HL-60 (cell line): Measurements from ENCODE around the gene MPV17L.

Experiments used
- DNase-seq, 2 experiments: peaks; one replicate each; pipeline ENCODE4 v3.0.0-alpha.2; 2010 to 2020; ENCODE audit warnings: low read depth in 1 of 2, low spot score in 1 of 2
- H3K27ac ChIP-seq: fragments of 250-450 bp; sonication (Bioruptor Pico); replicated peaks from 2 replicates; pipeline ENCODE4 v1.5.1; 2020; ENCODE audit warnings: mild to moderate bottlenecking, moderate library complexity
- H3K27me3 ChIP-seq: fragments of 250-450 bp; sonication (Bioruptor Pico); 2 replicates; pipeline ENCODE4 v1.5.1; 2021; ENCODE audit warnings: mild to moderate bottlenecking, moderate library complexity; ENCODE audit not compliant: insufficient read depth, poor library complexity, severe bottlenecking
- H3K4me3 ChIP-seq: replicated peaks from 2 replicates; pipeline ENCODE4 v1.5.1; 2011; ENCODE audit warnings: mild to moderate bottlenecking, control low read depth, low read length; ENCODE audit not compliant: insufficient read depth
- GABPA ChIP-seq: IDR thresholded peaks from 2 replicates; pipeline ENCODE4 v1.6.1; 2012; ENCODE audit warnings: low read depth
- POLR2AphosphoS5 ChIP-seq: IDR thresholded peaks from 2 replicates; pipeline ENCODE4 v1.6.1; 2012; ENCODE audit warnings: low read depth
- SPI1 ChIP-seq: IDR thresholded peaks from 2 replicates; pipeline ENCODE4 v1.6.1; 2012; ENCODE audit warnings: low read depth, mild to moderate bottlenecking, borderline replicate concordance
- TF ChIP-seq, protein P1 (sequence below): IDR thresholded peaks from 2 replicates; pipeline ENCODE4 v1.6.1; 2012; ENCODE audit warnings: low read depth; ENCODE audit not compliant: insufficient replicate concordance
- TF ChIP-seq, protein P2 (sequence below): IDR thresholded peaks from one replicate; pipeline ENCODE4 v1.5.1; 2011; ENCODE audit warnings: low read length, control low read depth, inconsistent platforms; ENCODE audit not compliant: insufficient read depth

Gene MPV17L

DNA sequence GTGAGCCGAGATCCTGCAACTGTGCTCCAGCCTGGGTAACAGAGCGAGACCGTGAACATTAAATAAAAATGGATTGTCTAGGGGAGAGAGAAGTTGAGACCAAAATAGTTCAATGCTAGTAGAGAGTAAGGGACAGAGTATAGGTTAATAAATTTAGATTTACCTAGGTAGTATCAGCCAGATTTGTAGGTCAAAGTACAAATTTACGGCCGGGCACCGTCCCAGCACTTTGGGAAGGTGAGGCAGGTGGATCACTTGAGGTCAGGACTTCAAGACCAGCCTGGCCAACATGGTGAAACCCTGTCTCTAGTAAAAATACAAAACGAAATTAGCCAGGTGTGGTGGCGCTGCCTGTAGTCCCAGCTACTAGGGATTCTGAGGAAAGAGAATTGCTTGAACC is 26.7 kb downstream of the MPV17L start:
- no peak for DNase-seq
- TF ChIP-seq, protein P1, sequence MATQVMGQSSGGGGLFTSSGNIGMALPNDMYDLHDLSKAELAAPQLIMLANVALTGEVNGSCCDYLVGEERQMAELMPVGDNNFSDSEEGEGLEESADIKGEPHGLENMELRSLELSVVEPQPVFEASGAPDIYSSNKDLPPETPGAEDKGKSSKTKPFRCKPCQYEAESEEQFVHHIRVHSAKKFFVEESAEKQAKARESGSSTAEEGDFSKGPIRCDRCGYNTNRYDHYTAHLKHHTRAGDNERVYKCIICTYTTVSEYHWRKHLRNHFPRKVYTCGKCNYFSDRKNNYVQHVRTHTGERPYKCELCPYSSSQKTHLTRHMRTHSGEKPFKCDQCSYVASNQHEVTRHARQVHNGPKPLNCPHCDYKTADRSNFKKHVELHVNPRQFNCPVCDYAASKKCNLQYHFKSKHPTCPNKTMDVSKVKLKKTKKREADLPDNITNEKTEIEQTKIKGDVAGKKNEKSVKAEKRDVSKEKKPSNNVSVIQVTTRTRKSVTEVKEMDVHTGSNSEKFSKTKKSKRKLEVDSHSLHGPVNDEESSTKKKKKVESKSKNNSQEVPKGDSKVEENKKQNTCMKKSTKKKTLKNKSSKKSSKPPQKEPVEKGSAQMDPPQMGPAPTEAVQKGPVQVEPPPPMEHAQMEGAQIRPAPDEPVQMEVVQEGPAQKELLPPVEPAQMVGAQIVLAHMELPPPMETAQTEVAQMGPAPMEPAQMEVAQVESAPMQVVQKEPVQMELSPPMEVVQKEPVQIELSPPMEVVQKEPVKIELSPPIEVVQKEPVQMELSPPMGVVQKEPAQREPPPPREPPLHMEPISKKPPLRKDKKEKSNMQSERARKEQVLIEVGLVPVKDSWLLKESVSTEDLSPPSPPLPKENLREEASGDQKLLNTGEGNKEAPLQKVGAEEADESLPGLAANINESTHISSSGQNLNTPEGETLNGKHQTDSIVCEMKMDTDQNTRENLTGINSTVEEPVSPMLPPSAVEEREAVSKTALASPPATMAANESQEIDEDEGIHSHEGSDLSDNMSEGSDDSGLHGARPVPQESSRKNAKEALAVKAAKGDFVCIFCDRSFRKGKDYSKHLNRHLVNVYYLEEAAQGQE, result no peak
- TF ChIP-seq SPI1 (no peak), POLR2AphosphoS5 (no peak), GABPA (no peak)
- TF ChIP-seq, protein P2, sequence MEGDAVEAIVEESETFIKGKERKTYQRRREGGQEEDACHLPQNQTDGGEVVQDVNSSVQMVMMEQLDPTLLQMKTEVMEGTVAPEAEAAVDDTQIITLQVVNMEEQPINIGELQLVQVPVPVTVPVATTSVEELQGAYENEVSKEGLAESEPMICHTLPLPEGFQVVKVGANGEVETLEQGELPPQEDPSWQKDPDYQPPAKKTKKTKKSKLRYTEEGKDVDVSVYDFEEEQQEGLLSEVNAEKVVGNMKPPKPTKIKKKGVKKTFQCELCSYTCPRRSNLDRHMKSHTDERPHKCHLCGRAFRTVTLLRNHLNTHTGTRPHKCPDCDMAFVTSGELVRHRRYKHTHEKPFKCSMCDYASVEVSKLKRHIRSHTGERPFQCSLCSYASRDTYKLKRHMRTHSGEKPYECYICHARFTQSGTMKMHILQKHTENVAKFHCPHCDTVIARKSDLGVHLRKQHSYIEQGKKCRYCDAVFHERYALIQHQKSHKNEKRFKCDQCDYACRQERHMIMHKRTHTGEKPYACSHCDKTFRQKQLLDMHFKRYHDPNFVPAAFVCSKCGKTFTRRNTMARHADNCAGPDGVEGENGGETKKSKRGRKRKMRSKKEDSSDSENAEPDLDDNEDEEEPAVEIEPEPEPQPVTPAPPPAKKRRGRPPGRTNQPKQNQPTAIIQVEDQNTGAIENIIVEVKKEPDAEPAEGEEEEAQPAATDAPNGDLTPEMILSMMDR, result no peak
- Histone ChIP-seq H3K27me3 (no peaks in the 10 kb centered on the region), H3K27ac (no peak overlapping the region), H3K4me3 (no peak overlapping the region)

DNA sequence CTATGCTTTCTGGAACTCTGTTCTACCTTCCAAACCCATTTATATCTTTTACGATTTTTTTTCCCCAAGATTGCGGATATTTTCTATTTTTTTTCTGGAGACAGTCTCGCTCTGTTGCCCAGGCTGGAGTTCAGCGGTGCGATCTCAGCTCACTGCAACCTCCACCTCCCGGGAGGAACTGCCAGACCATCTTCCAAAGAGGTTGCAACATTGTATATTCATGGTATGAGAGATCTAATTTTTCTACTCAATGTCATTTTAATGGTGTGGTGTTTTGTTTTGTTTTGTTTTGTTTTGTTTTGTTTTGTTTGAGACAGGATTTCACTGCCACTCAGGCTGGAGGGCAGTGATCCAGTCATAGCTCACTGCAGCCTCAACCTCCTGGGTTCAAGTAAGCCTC is 30.3 kb downstream of the MPV17L start:
- TF ChIP-seq, protein P1, result no peak
- no peak for TF ChIP-seq GABPA
- TF ChIP-seq POLR2AphosphoS5, result no peak
- TF ChIP-seq, protein P2, result no peak
- TF ChIP-seq SPI1, result no peak
- Histone ChIP-seq H3K27ac (no peak overlapping the region), H3K4me3 (no peak overlapping the region), H3K27me3 (no peaks in the 10 kb centered on the region)
- DNase-seq, result no peak

DNA sequence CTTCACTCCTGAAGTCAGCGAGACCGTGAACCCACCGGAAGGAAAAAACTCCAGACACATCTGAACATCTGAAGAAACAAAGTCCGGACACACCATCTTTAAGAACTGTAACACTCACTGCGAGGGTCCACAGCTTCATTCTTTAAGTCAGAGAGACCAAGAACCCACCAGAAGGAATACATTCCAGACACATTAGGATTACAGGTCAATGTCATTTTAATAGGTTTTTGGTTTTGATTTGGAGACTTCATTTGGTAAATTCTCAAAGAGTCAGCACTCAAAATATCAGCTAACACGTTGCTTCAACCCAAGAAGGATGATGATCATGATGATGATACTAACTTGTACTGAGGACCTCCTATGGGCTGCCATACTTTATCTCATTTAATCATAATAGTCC is 31.2 kb downstream of the MPV17L start:
- no peak overlapping the region for H3K27ac ChIP-seq
- H3K27me3 ChIP-seq, result no peaks in the 10 kb centered on the region
- no peak for DNase-seq
- TF ChIP-seq, protein P1, result no peak
- TF ChIP-seq GABPA, result no peak
- TF ChIP-seq SPI1, result no peak
- TF ChIP-seq, protein P2, result no peak
- TF ChIP-seq POLR2AphosphoS5, result no peak
- no peak overlapping the region for H3K4me3 ChIP-seq
